K562 (cell line): Measurements from ENCODE around the gene ADCY5. TPM values are rescaled to one million over a fixed set of nuclear protein-coding genes. Genes with fewer than 3 reads are reported as not detected.

Experiments
- ATAC-seq: fragments of 200-7000 bp; cut with Tn5 transposase; 3 replicates; pipeline ENCODE4 v1.9.1; 2020; ENCODE audit warnings: moderate library complexity
- BruUV-seq: library from RNA; stranded (reverse); fragments of 400-500 nt; replicated peaks from 2 replicates; lab custom pipeline; 2021; lab: Mats Ljungman, UMichigan
- CTCF ChIA-PET: fragments of 300-600 bp; formaldehyde crosslinking; extraction: SDS; loops from one replicate; lab custom pipeline; 2021; ENCODE audit warnings: low intra/inter-chr PET ratio; lab: Yijun Ruan, JAX
- POLR2A ChIA-PET: fragments of 300-600, 350-650 bp; sonication (Branson Sonifier 250); formaldehyde crosslinking; extraction: SDS; loops from one replicate; lab custom pipeline; 2021; ENCODE audit warnings: antibody characterized with exemption, inconsistent platforms; lab: Yijun Ruan, JAX
- DNase-seq, 4 experiments: peaks; one replicate each; pipeline versions ENCODE4 v3.0.0 to v3.0.0-alpha.2; 2011 to 2018; ENCODE audit warnings: low spot score in 3 of 4, mixed read lengths in 3 of 4; ENCODE audit errors: extremely low read depth in 1 of 4
- FAIRE-seq: peaks from 2 replicates; lab custom pipeline; 2011; peaks lifted over from hg19 to GRCh38; lab: Jason Lieb, UNC
- H2AFZ ChIP-seq: 2 replicates; pipeline ENCODE4 v1.6.0; 2011; ENCODE audit warnings: low read depth, low read length, control low read depth, inconsistent platforms
- H3K27ac ChIP-seq: fragments of 200-600 bp; 3 replicates; pipeline ENCODE4 v1.8.0; 2011; ENCODE audit warnings: low read depth, mild to moderate bottlenecking, control low read depth, inconsistent platforms, low read length, moderate library complexity, mixed read lengths; ENCODE audit errors: extremely low read depth
- H3K27me3 ChIP-seq, 2 experiments: fragments of 300-600 bp in 1 of 2; 2 replicates in 1 of 2; 3 replicates in 1 of 2; pipeline versions ENCODE4 v1.6.0 to v1.8.0; 2011; ENCODE audit warnings: inconsistent platforms in 2 of 2, low read length in 2 of 2, mild to moderate bottlenecking in 1 of 2, mixed read lengths in 1 of 2, moderate library complexity in 1 of 2; ENCODE audit not compliant: control insufficient read depth in 2 of 2, insufficient read depth in 2 of 2
- H3K36me3 ChIP-seq: fragments of 300-600 bp; 3 replicates; pipeline ENCODE4 v1.8.0; 2011; ENCODE audit warnings: mild to moderate bottlenecking, low read length, inconsistent platforms; ENCODE audit not compliant: control insufficient read depth, insufficient read depth
- H3K4me1 ChIP-seq, 2 experiments: fragments of 200-600 bp in 1 of 2; replicated peaks in 1 of 2; 2 replicates in 1 of 2; 3 replicates in 1 of 2; pipeline versions ENCODE4 v1.5.1 to v1.8.0; 2011; ENCODE audit warnings: inconsistent platforms in 2 of 2, low read length in 2 of 2, mild to moderate bottlenecking in 1 of 2, mixed read lengths in 1 of 2, moderate library complexity in 1 of 2; ENCODE audit not compliant: control insufficient read depth in 2 of 2, insufficient read depth in 2 of 2
- H3K4me2 ChIP-seq: 2 replicates; pipeline ENCODE4 v1.6.1; 2011; ENCODE audit warnings: low read length, control low read depth, inconsistent platforms, mixed read lengths; ENCODE audit not compliant: insufficient read depth
- H3K4me3 ChIP-seq: fragments of 200-600 bp; sonication (generic), shearing (Covaris generic); 2 replicates; pipeline ENCODE4 v1.5.1; 2016; ENCODE audit warnings: control low read depth, inconsistent platforms
- H3K79me2 ChIP-seq: fragments of 200-600 bp; 3 replicates; pipeline ENCODE4 v1.8.0; 2011; ENCODE audit warnings: low read length, inconsistent platforms; ENCODE audit not compliant: control insufficient read depth, insufficient read depth
- H3K9ac ChIP-seq, 2 experiments: 2 replicates each; pipeline versions ENCODE4 v1.6.0 to v1.6.1; 2011; ENCODE audit warnings: low read depth in 2 of 2, low read length in 2 of 2, control low read depth in 1 of 2, inconsistent platforms in 1 of 2, mild to moderate bottlenecking in 1 of 2, mixed read lengths in 1 of 2; ENCODE audit not compliant: insufficient read depth in 1 of 2
- H3K9me1 ChIP-seq: one replicate; pipeline ENCODE4 v1.6.0; 2011; ENCODE audit warnings: inconsistent platforms, mild to moderate bottlenecking, low read length, moderate library complexity; ENCODE audit not compliant: control insufficient read depth, insufficient read depth
- H3K9me3 ChIP-seq: replicated peaks from 2 replicates; pipeline ENCODE4 v1.5.1; 2011; ENCODE audit warnings: low read depth, low read length, inconsistent platforms; ENCODE audit not compliant: control insufficient read depth, insufficient read depth
- H4K20me1 ChIP-seq: replicated peaks from 2 replicates; pipeline ENCODE4 v1.6.1; 2011; ENCODE audit warnings: low read length, inconsistent platforms, mixed read lengths; ENCODE audit not compliant: control insufficient read depth, insufficient read depth
- COPS2 ChIP-seq: fragments of 450-650 bp; conservative IDR thresholded peaks from 2 replicates; pipeline ENCODE4 v1.6.1; 2016; ENCODE audit warnings: mild to moderate bottlenecking, moderate library complexity
- NR3C1 ChIP-seq: sonication (generic); formaldehyde crosslinking; IDR thresholded peaks from 2 replicates; pipeline ENCODE4 v1.8.1; 2022; ENCODE audit warnings: missing genetic modification reagents
- NR4A1 ChIP-seq, 2 experiments: fragments of 250-450 bp in 1 of 2; fragments of 450-650 bp in 1 of 2; sonication (Bioruptor Pico) in 1 of 2; IDR thresholded peaks; 2 replicates each; pipeline versions ENCODE4 v1.4.0 to v1.6.1; 2016 to 2020; ENCODE audit warnings: mild to moderate bottlenecking in 2 of 2, missing compliant biosample characterization in 1 of 2, missing genetic modification characterization in 1 of 2, moderate library complexity in 1 of 2
- RBM15 ChIP-seq: fragments of 200-400 bp; formaldehyde crosslinking; IDR thresholded peaks from 2 replicates; pipeline ENCODE4 v1.6.1; 2018; ENCODE audit warnings: mild to moderate bottlenecking, low read length, moderate library complexity; ENCODE audit not compliant: insufficient read depth
- TCF7L2 ChIP-seq: fragments of 150-350 bp; IDR thresholded peaks from 2 replicates; pipeline ENCODE4 v1.6.1; 2016; ENCODE audit warnings: low read depth, mild to moderate bottlenecking, low read length, moderate library complexity
- ZNF57 ChIP-seq: fragments of 450-650 bp; formaldehyde crosslinking; IDR thresholded peaks from 2 replicates; pipeline ENCODE4 v1.4.0; 2020; ENCODE audit warnings: mild to moderate bottlenecking, moderate library complexity
- ZNF668 ChIP-seq: fragments of 250-450 bp; sonication (Bioruptor Pico); IDR thresholded peaks from 2 replicates; pipeline ENCODE4 v1.8.0; 2022; ENCODE audit warnings: mild to moderate bottlenecking, inconsistent platforms
- WGBS: fragments of 100-300 bp; shearing (Covaris generic); methylation state at CpG from one replicate; pipeline ENCODE4 v1.1.6; 2016; ENCODE audit warnings: low coverage, mixed read lengths; ENCODE audit not compliant: insufficient coverage; ENCODE audit errors: missing lambda C conversion rate; 5-methylcytosine and 5-hydroxymethylcytosine counted together
- in situ Hi-C: fragments of 300-500 bp; cut with MboI; formaldehyde crosslinking; loops from 4 replicates; pipeline ENCODE4 v1.15.0; 2018; ENCODE audit warnings: inconsistent platforms, mixed read lengths
- intact Hi-C: fragments of 100-400 bp; cut with micrococcal nuclease; formaldehyde crosslinking; loops from 2 replicates; pipeline ENCODE4 v1.14.2; 2022
- polyA plus RNA-seq, 8 experiments: library from polyadenylated mRNA; depleted of rRNA in 4 of 8; stranded (reverse) in 5 of 8; unstranded in 3 of 8; fragments of >200 nt; fragmentation: Nextera tagmentation in 2 of 8; fragmentation: Illumina TruSeq in 1 of 8; extraction: Ambion mirVana in 2 of 8; extraction: Trizol in 1 of 8; gene quantifications; 2 replicates each; pipeline versions ENCODE4 v1.2.1 to v1.2.3, GENCODE V29; 2011 to 2014; ENCODE audit warnings: inconsistent platforms in 1 of 8, missing spikeins in 1 of 8
- total RNA-seq, 7 experiments: library from RNA; depleted of rRNA in 6 of 7; stranded (reverse); fragments of >200 nt in 6 of 7; fragmentation: Illumina TruSeq in 2 of 7; extraction: Trizol in 2 of 7; gene quantifications; 2 replicates each; pipeline versions ENCODE4 v1.2.1 to v1.2.3, GENCODE V29; 2011 to 2021; ENCODE audit warnings: low replicate concordance in 1 of 7
- TF ChIP-seq, protein P1 (sequence below): fragments of 450-650 bp; IDR thresholded peaks from 2 replicates; pipeline ENCODE4 v1.6.1; 2016
- TF ChIP-seq, protein P2 (sequence below): sonication (generic); formaldehyde crosslinking; IDR thresholded peaks from 2 replicates; pipeline ENCODE4 v1.9.0; 2022; ENCODE audit warnings: mild to moderate bottlenecking, missing genetic modification reagents

ADCY5 gene
- total and polyA plus RNA-seq, 9 of the 15 experiments (the other 6 are each of a cell fraction or from before 2014, with no cell fraction given), result under 0.01 TPM; not detected in 8

DNA sequence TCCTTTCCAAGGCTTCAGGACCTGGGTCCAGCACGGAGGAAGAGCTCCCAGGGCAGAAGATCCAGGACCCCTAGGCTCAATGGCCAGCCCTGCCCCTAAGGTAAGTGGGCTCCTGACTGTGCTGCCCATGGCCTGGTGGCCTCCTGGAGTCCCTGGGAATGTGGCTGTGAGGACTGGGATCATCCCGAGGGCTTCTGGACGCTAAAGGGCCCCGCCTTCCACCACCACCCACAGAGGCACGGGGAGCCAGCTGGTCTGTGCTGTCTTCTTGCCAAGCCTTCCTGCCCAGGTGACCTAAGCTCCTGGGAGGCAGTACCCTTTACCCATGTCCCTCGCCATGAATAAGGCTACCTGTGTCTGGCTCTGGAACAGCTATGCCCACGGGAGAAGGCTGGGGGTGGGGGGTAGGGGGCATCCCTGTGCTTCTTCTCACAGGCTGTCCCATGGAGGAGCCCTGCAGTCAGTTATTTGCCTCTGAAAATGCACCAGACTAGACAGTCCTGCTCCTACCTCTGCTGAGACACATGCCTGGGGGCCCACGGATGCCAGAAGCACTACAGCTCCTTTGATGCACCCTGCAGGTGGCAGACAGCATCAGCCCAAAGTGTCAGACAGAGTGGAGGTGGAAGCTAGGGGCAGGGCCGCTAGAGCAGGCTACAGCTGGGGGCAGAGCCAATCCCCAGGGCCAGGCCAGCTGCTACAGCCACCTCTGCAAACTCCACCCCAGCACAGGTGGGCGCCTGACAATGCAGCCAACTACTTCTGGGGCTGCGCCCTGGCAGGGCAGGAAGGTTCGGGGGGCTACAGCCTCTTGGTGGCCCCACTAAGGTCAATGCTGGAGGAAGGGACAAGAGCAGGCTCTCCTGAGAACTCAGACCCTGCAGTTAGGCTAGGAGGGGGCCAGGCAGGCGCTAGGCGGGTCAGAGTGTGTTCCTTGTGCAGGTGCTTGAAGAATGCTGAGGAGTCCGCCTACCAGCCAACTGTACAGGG lies 156.3 kb downstream of the ADCY5 start:
- no peak for FAIRE-seq
- ATAC-seq, result no peak
- no peak for DNase-seq
- no peak overlapping the region for H3K27ac ChIP-seq
- in situ Hi-C loops, result no loop called here
- 3% methylated on average over 12 of the region's 15 CpGs for WGBS
- intact Hi-C loops, result no loop called here
- H3K9me3 ChIP-seq, result no peaks in the 10 kb centered on the region
- H3K4me1 ChIP-seq, result no peaks in the 10 kb centered on the region; a peak in 1 of 5 replicates
- H3K9me1 ChIP-seq, result no peaks in the 10 kb centered on the region
- no peaks in the 10 kb centered on the region for H3K36me3 ChIP-seq
- POLR2A ChIA-PET, result no interaction called here
- CTCF ChIA-PET, result no interaction called here
- no peak overlapping the region for H3K4me3 ChIP-seq
- no peak overlapping the region for H3K4me2 ChIP-seq
- H2AFZ ChIP-seq, result no peak overlapping the region
- no TSS peak for BruUV-seq
- H3K9ac ChIP-seq, result no peak overlapping the region
- peaks cover 0 to 74% of the 10 kb centered on the region in 2 experiments; a peak in 2 of 5 replicates for H3K27me3 ChIP-seq
- H3K79me2 ChIP-seq, result no peaks in the 10 kb centered on the region
- TF ChIP-seq COPS2 (no peak), ZNF668 (CRISPR knock-in tag) (no peak), NR4A1 (CRISPR knock-in tag; IDR thresholded peaks at IDR 0.05) (no peak), NR4A1 (tag; IDR thresholded peaks at IDR 0.05) (no peak), RBM15 (no peak), ZNF57 (CRISPR knock-in tag) (no peak), TCF7L2 (no peak), NR3C1 (CRISPR knock-in tag) (no peak)
- TF ChIP-seq, protein P1, sequence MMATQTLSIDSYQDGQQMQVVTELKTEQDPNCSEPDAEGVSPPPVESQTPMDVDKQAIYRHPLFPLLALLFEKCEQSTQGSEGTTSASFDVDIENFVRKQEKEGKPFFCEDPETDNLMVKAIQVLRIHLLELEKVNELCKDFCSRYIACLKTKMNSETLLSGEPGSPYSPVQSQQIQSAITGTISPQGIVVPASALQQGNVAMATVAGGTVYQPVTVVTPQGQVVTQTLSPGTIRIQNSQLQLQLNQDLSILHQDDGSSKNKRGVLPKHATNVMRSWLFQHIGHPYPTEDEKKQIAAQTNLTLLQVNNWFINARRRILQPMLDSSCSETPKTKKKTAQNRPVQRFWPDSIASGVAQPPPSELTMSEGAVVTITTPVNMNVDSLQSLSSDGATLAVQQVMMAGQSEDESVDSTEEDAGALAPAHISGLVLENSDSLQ, result no peak
- TF ChIP-seq, protein P2, sequence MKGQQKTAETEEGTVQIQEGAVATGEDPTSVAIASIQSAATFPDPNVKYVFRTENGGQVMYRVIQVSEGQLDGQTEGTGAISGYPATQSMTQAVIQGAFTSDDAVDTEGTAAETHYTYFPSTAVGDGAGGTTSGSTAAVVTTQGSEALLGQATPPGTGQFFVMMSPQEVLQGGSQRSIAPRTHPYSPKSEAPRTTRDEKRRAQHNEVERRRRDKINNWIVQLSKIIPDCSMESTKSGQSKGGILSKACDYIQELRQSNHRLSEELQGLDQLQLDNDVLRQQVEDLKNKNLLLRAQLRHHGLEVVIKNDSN (CRISPR knock-in tag), result no peak
- H4K20me1 ChIP-seq, result no peaks in the 10 kb centered on the region
